Gastrocnemius medialis (tissue), 4 donors: ENCODE measurements around the gene NSFL1C. TPM values are rescaled to one million over a fixed set of nuclear protein-coding genes. Genes with fewer than 3 reads are reported as not detected.
A peak's percentile ranks its signal among the peaks of the same experiment; 100 is the strongest.

Experiments used
- ATAC-seq, 2 donors: fragments of 150-250 bp; one replicate each; pipeline ENCODE4 v1.9.1; 2016
- DNase-seq, 2 donors: peaks; one replicate each; pipeline ENCODE4 v3.0.0-alpha.2; 2019
- H3K27ac ChIP-seq, 4 donors: fragments of 200-600 bp; sonication (generic); 1 replicate in 1 of 4; 2 replicates in 3 of 4; pipeline ENCODE4 v1.5.1; 2016 to 2018; ENCODE audit warnings: mild to moderate bottlenecking in 2 of 4, moderate library complexity in 1 of 4
- H3K27me3 ChIP-seq, 3 donors: fragments of 200-600 bp; sonication (generic) in 2 of 3; 1 replicate in 1 of 3; 2 replicates in 2 of 3; pipeline versions ENCODE4 v1.5.1 to v1.6.0; 2016 to 2019; ENCODE audit warnings: mild to moderate bottlenecking in 1 of 3, moderate library complexity in 1 of 3
- H3K36me3 ChIP-seq, 2 donors: fragments of 200-600 bp; sonication (generic) in 1 of 2; one replicate each; pipeline ENCODE4 v1.5.1; 2017 to 2018
- H3K4me1 ChIP-seq, 2 donors: fragments of 200-600 bp; sonication (generic) in 1 of 2; one replicate each; pipeline ENCODE4 v1.5.1; 2016 to 2017; ENCODE audit warnings: mild to moderate bottlenecking in 2 of 2
- H3K4me3 ChIP-seq, 4 donors: fragments of 200-600 bp; sonication (generic) in 3 of 4; 1 replicate in 1 of 4; 2 replicates in 3 of 4; pipeline ENCODE4 v1.5.1; 2016 to 2019; ENCODE audit warnings: mild to moderate bottlenecking in 2 of 4
- H3K9me3 ChIP-seq, 3 donors: fragments of 200-600 bp; sonication (generic) in 2 of 3; 1 replicate in 1 of 3; 2 replicates in 2 of 3; pipeline ENCODE4 v1.5.1; 2016 to 2019
- POLR2A ChIP-seq, 2 donors: fragments of 450-650 bp; IDR thresholded peaks; one replicate each; pipeline ENCODE4 v1.6.1; 2017; ENCODE audit warnings: antibody characterized with exemption in 2 of 2, mild to moderate bottlenecking in 2 of 2, moderate library complexity in 2 of 2
- in situ Hi-C, 4 donors: fragments of 200-750 bp; cut with MboI; loops; one replicate each; pipeline versions ENCODE4 v1.15.0 to v1.8.0; 2017; ENCODE audit warnings: low sequenced_read_pairs in 4 of 4
- intact Hi-C: fragments of 100-400 bp; cut with DNase I; formaldehyde crosslinking; loops from one replicate; pipeline ENCODE4 v1.15.1; 2023; ENCODE audit warnings: low total_unique reads
- total RNA-seq, 4 donors: library from RNA; depleted of rRNA; stranded (reverse); fragments of >200 nt; gene quantifications; one replicate each; pipeline versions ENCODE4 v1.1.0 to v1.2.3, GENCODE V29; 2016
- TF ChIP-seq, protein P1 (sequence below), 5 experiments: fragments of 450-650 bp in 3 of 5; fragments of 200-600 bp in 2 of 5; sonication (generic) in 2 of 5; IDR thresholded peaks in 4 of 5; conservative IDR thresholded peaks in 1 of 5; 1 replicate in 4 of 5; 2 replicates in 1 of 5; pipeline ENCODE4 v1.5.1; 2016 to 2019; ENCODE audit warnings: antibody characterized with exemption in 5 of 5, mild to moderate bottlenecking in 3 of 5, moderate library complexity in 3 of 5

Gene NSFL1C
- total RNA-seq, 4 donors from 2014 or later, result 68.0 to 91.4 (median 80.6) TPM

DNA sequence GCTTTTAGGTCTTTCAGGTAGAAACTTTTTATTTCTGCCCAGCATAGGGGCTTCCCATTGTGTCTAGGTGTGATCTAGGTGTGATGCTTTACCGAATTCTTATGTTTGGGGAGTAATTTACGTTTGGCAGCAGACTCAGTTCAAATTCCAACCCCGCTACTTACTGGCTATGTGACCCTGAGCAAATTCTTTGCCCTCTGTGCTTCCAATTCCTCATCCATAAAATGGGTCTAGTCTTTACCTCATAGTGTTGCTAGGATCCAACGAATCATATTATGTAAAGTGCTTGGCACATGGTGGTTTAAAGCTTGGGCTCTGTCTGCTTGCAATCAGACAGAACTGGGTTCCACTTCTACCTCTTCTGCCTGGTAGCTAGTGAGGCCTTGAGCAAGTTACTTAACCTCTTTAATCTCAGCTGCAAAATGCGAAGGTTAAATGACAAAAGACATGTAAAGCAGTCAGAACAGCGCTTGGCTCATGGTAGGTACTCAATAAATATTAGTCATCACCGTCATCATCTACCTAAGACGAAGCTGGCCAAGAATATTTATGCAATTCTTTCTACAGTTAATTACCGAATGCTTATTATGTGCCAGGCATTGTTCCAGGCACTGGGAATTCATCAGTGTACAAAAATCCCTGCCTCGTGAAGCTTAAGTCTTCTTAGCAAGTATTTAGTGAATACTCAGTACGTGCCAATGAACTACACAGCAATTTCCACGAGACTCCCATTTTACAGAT is 1.0 kb downstream of the NSFL1C start:
- H3K4me1 ChIP-seq, result peaks cover 25 to 39% of the 10 kb centered on the region in 2 donors
- H3K4me3 ChIP-seq, result peak overlapping the region; percentile 84 to 98 (median 96)
- peaks cover 0 to 23% of the 10 kb centered on the region in 2 donors for H3K36me3 ChIP-seq
- TF ChIP-seq POLR2A (IDR thresholded peaks at IDR 0.05), result no peak
- TF ChIP-seq, protein P1, sequence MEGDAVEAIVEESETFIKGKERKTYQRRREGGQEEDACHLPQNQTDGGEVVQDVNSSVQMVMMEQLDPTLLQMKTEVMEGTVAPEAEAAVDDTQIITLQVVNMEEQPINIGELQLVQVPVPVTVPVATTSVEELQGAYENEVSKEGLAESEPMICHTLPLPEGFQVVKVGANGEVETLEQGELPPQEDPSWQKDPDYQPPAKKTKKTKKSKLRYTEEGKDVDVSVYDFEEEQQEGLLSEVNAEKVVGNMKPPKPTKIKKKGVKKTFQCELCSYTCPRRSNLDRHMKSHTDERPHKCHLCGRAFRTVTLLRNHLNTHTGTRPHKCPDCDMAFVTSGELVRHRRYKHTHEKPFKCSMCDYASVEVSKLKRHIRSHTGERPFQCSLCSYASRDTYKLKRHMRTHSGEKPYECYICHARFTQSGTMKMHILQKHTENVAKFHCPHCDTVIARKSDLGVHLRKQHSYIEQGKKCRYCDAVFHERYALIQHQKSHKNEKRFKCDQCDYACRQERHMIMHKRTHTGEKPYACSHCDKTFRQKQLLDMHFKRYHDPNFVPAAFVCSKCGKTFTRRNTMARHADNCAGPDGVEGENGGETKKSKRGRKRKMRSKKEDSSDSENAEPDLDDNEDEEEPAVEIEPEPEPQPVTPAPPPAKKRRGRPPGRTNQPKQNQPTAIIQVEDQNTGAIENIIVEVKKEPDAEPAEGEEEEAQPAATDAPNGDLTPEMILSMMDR (IDR thresholded peaks at IDR 0.05 in 4 of 5, conservative IDR thresholded peaks at IDR 0.05 in 1 of 5), result no peak
- H3K27me3 ChIP-seq, result no peaks in the 10 kb centered on the region
- DNase-seq, result no peak
- H3K9me3 ChIP-seq, result no peaks in the 10 kb centered on the region
- H3K27ac ChIP-seq, result peak overlapping the region; percentile 92 to 98 (median 95)
- intact Hi-C loops (loop anchor here (1.0 to 10.0 kb wide), 9 partner anchors 72 to 1005 kb away; partner anchors contain the start of genes FAM110A, FKBP1A, PSMF1 and SNRPB), in situ Hi-C loops (loop anchor here (25.0 kb wide), 2 partner anchors 328 to 353 kb away; partner anchors contain the start of gene PSMF1 (in 1 of the 4))
- ATAC-seq, result no peak

DNA sequence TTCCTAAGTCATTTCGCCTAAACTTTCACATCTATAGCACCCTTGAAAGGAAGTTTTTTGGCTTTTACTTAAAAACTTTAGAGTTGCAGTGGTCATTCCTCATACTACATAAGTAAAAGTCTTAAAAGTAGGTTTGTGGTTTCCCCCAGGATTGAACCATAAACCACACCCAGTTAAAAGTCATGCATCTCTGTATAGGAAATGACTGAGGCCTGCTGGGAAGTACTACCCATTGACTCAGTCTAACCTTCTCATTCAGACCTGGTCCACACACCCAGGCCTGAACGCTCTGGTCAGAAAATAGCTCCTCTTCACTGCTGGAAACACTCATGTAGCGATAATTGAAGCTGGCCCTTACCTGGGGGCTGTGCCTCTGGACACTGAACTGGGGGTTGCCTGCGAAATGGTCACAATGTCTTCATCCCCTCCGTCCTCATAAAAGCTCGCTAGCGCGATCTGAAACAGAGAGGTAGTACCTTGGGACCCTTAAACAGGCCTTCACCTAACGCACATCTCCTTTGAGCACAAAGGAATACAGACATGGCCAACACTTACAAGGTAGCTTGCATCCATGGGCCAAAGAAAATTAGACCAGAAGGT is 2.6 kb downstream of the NSFL1C start:
- no peaks in the 10 kb centered on the region for H3K27me3 ChIP-seq
- no peak overlapping the region for H3K4me3 ChIP-seq
- peaks cover 25 to 33% of the 10 kb centered on the region in 2 donors for H3K4me1 ChIP-seq
- H3K36me3 ChIP-seq, result peaks cover 0 to 39% of the 10 kb centered on the region in 2 donors
- no peak overlapping the region for H3K27ac ChIP-seq
- ATAC-seq, result no peak
- intact Hi-C loops, result loop anchor here (2.0 to 10.0 kb wide), 2 partner anchors 339 to 629 kb away; partner anchors contain the start of gene FAM110A
- in situ Hi-C loops, result loop anchor here (25.0 kb wide), 2 partner anchors 327 to 352 kb away; partner anchors contain the start of gene PSMF1 (in 1 of the 4)
- no peak for DNase-seq
- TF ChIP-seq, protein P1 (IDR thresholded peaks at IDR 0.05 in 4 of 5, conservative IDR thresholded peaks at IDR 0.05 in 1 of 5), result no peak
- no peak for TF ChIP-seq POLR2A (IDR thresholded peaks at IDR 0.05)
- no peaks in the 10 kb centered on the region for H3K9me3 ChIP-seq

DNA sequence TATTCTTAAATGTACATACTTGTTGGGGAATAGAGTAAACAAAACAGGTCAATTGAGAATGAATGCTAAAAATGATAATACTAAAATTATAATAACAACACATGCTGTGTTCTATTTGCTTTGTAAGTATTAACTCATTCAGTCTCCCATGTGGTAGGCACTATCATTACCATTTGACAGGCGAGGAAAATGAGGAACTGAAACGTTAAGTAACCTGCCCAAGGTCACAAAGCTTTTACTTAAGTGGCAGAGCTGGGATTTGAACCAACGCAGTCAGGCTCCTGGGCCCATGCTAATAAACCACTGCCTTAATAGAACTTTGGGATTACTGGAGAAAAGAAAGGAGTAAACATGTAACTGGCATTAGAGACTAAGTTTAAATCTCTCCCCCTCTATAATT is 3.8 kb downstream of the NSFL1C start:
- no peak overlapping the region for H3K4me3 ChIP-seq
- no peak for TF ChIP-seq POLR2A (IDR thresholded peaks at IDR 0.05)
- TF ChIP-seq, protein P1 (IDR thresholded peaks at IDR 0.05 in 4 of 5, conservative IDR thresholded peaks at IDR 0.05 in 1 of 5), result no peak
- H3K27me3 ChIP-seq, result no peaks in the 10 kb centered on the region
- H3K4me1 ChIP-seq, result peaks cover 25 to 33% of the 10 kb centered on the region in 2 donors
- no peaks in the 10 kb centered on the region for H3K9me3 ChIP-seq
- intact Hi-C loops (loop anchor here (10.0 kb wide), 1 partner anchor 628 kb away; the partner anchor contains the start of gene FAM110A), in situ Hi-C loops (loop anchor here (25.0 kb wide), 2 partner anchors 326 to 351 kb away; partner anchors contain the start of gene PSMF1 (in 1 of the 4))
- ATAC-seq (no peak), DNase-seq (no peak)
- no peak overlapping the region for H3K27ac ChIP-seq
- H3K36me3 ChIP-seq, result peaks cover 1 to 50% of the 10 kb centered on the region in 2 donors

DNA sequence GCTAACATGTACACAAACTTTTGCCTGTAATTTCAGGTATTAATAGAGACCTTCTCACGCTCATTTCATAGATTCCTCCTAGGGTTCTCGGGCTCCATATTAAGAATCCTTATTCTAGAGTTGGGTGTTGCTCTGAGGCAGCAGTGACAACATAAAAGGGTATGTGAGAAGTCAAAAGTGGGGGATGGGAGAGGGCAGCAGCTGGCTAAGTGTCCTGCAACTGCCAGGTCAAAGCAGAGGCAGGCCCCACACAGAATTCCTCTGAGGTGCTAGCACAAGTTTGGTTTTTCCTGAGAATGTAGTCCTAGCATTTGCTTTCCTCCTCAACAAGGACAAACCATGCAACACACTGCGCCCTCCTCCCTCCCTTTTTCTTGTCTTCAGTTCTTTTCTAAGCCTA is 4.6 kb downstream of the NSFL1C start:
- H3K36me3 ChIP-seq, result peaks cover 5 to 58% of the 10 kb centered on the region in 2 donors
- no peak for ATAC-seq

More for the DNA sequence above, 4.6 kb downstream of the NSFL1C start:
- no peak for DNase-seq
- H3K4me3 ChIP-seq, result no peak overlapping the region
- no peaks in the 10 kb centered on the region for H3K9me3 ChIP-seq
- in situ Hi-C loops (loop anchor here (25.0 kb wide), 2 partner anchors 325 to 350 kb away; partner anchors contain the start of gene PSMF1 (in 1 of the 4)), intact Hi-C loops (loop anchor here (10.0 kb wide), 1 partner anchor 627 kb away; the partner anchor contains the start of gene FAM110A)
- H3K27ac ChIP-seq, result no peak overlapping the region
- H3K4me1 ChIP-seq, result peaks cover 25 to 28% of the 10 kb centered on the region in 2 donors
- TF ChIP-seq, protein P1 (IDR thresholded peaks at IDR 0.05 in 4 of 5, conservative IDR thresholded peaks at IDR 0.05 in 1 of 5), result no peak
- no peak for TF ChIP-seq POLR2A (IDR thresholded peaks at IDR 0.05)
- H3K27me3 ChIP-seq, result no peaks in the 10 kb centered on the region
